Measurements from ENCODE around the gene LRMDA. TPM values are rescaled to one million over a fixed set of nuclear protein-coding genes. Genes with fewer than 3 reads are reported as not detected.

LRMDA gene
- total RNA-seq, 1 experiment from 2014 or later: 4.8 TPM

- Histone ChIP-seq H4K20me1 (ENCODE audit: insufficient read depth) (no peaks in the 10 kb centered on the region), H2AFZ (ENCODE audit: low read depth, low read length, poor library complexity, severe bottlenecking) (no peak overlapping the region), H3K27me3 (ENCODE audit: insufficient read depth, low read length) (no peaks in the 10 kb centered on the region), H3K4me1 (ENCODE audit: control insufficient read depth in 1 of 2, insufficient read depth in 2 of 2, low read length in 2 of 2) (peaks cover 0 to 13% of the 10 kb centered on the region in 2 experiments; a peak in 2 of 4 replicates), H3K36me3 (ENCODE audit: control insufficient read depth in 1 of 2, insufficient read depth in 2 of 2, low read length in 2 of 2) (no peaks in the 10 kb centered on the region), H3K9me2 (ENCODE audit: insufficient read depth) (no peaks in the 10 kb centered on the region), H3K4me3 (replicated peaks in 1 of 2; ENCODE audit: low read depth in 1 of 2, low read length in 2 of 2) (no peak overlapping the region), H3K4me2 (ENCODE audit: low read length) (no peak overlapping the region), H3K79me2 (ENCODE audit: insufficient read depth, low read length) (no peaks in the 10 kb centered on the region), H3K9me3 (ENCODE audit: control insufficient read depth in 1 of 2, insufficient read depth in 1 of 2, low read depth in 1 of 2, low read length in 2 of 2) (no peaks in the 10 kb centered on the region), H3K9ac (ENCODE audit: low read length) (no peak overlapping the region), H3K27ac (ENCODE audit: low read depth, low read length) (no peak overlapping the region)
- intact Hi-C loops (cut with micrococcal nuclease): no loop called here
- DNase-seq (ENCODE audit: low read depth, low spot score): no peak
- no TSS peak for BruUV-seq (replicated peaks)
- no peak for TF ChIP-seq ELF1 (IDR thresholded peaks at IDR 0.05; ENCODE audit: borderline replicate concordance, low read depth)
- TF ChIP-seq FOSL1 (IDR thresholded peaks at IDR 0.05; ENCODE audit: low read depth): no peak
- no peak for TF ChIP-seq TCF7L2 (IDR thresholded peaks at IDR 0.05; ENCODE audit: borderline replicate concordance, extremely low read depth, insufficient read depth, insufficient read length)
- no peak for TF ChIP-seq SP1 (IDR thresholded peaks at IDR 0.05; ENCODE audit: low read depth)
- TF ChIP-seq MAX (IDR thresholded peaks at IDR 0.05): no peak
- TF ChIP-seq JUND (IDR thresholded peaks at IDR 0.05): no peak
- TF ChIP-seq ZNF274 (IDR thresholded peaks at IDR 0.05; ENCODE audit: low read depth, low read length): no peak
- TF ChIP-seq EZH2 (IDR thresholded peaks at IDR 0.05): no peak
- no peak for TF ChIP-seq EZH2phosphoT487 (IDR thresholded peaks at IDR 0.05; ENCODE audit: borderline replicate concordance)
- no peak for TF ChIP-seq CBX3 (IDR thresholded peaks at IDR 0.05; ENCODE audit: low read depth)
- ChIA-PET POLR2A (no interaction called here), CTCF (no interaction called here), RAD21 (ENCODE audit: low non-redundant PET in 1 of 2, low total read pairs in 2 of 2, uncharacterized antibody in 2 of 2, unreplicated experiment in 2 of 2) (no interaction called here)
- ATAC-seq: no peak
Measured at GRCh38 chr10:75506930-75507329, 75.5 kb downstream of the LRMDA start.

- RAD21 ChIA-PET (ENCODE audit: low non-redundant PET in 1 of 2, low total read pairs in 2 of 2, uncharacterized antibody in 2 of 2, unreplicated experiment in 2 of 2): no interaction called here
- Histone ChIP-seq H3K4me2 (ENCODE audit: low read length) (no peak overlapping the region), H3K27me3 (ENCODE audit: insufficient read depth, low read length) (no peaks in the 10 kb centered on the region), H3K36me3 (ENCODE audit: control insufficient read depth in 1 of 2, insufficient read depth in 2 of 2, low read length in 2 of 2) (no peaks in the 10 kb centered on the region), H3K9me2 (ENCODE audit: insufficient read depth) (no peaks in the 10 kb centered on the region), H3K79me2 (ENCODE audit: insufficient read depth, low read length) (no peaks in the 10 kb centered on the region), H2AFZ (ENCODE audit: low read depth, low read length, poor library complexity, severe bottlenecking) (no peak overlapping the region), H3K9me3 (ENCODE audit: control insufficient read depth in 1 of 2, insufficient read depth in 1 of 2, low read depth in 1 of 2, low read length in 2 of 2) (no peaks in the 10 kb centered on the region), H3K9ac (ENCODE audit: low read length) (no peak overlapping the region), H4K20me1 (ENCODE audit: insufficient read depth) (no peaks in the 10 kb centered on the region), H3K27ac (ENCODE audit: low read depth, low read length) (no peak overlapping the region), H3K4me3 (replicated peaks in 1 of 2; ENCODE audit: low read depth in 1 of 2, low read length in 2 of 2) (no peak overlapping the region), H3K4me1 (ENCODE audit: control insufficient read depth in 1 of 2, insufficient read depth in 2 of 2, low read length in 2 of 2) (peaks cover 0 to 7% of the 10 kb centered on the region in 2 experiments; a peak in 1 of 4 replicates)
- no TSS peak for BruUV-seq (replicated peaks)
- DNase-seq (ENCODE audit: low read depth, low spot score): no peak
- POLR2A ChIA-PET: no interaction called here
- TF ChIP-seq ZBTB33 (IDR thresholded peaks at IDR 0.05; ENCODE audit: extremely low read depth, insufficient replicate concordance, low read length): no peak
- no peak for TF ChIP-seq REST (IDR thresholded peaks at IDR 0.05; ENCODE audit: low read depth)
- TF ChIP-seq MAX (IDR thresholded peaks at IDR 0.05): no peak
- no peak for TF ChIP-seq YY1 (IDR thresholded peaks at IDR 0.05; ENCODE audit: extremely low read depth, insufficient replicate concordance, low read depth, low read length)
- no peak for TF ChIP-seq RAD21 (IDR thresholded peaks at IDR 0.05; ENCODE audit: low read depth)
- no peak for TF ChIP-seq FOSL1 (IDR thresholded peaks at IDR 0.05; ENCODE audit: low read depth)
- CTCF ChIA-PET: no interaction called here
- intact Hi-C loops (cut with micrococcal nuclease): no loop called here
- no peak for ATAC-seq
Measured at GRCh38 chr10:75507469-75507868, 76.0 kb downstream of the LRMDA start.

Measured in HCT116 (cell line).